AG09319 (cell line): ENCODE measurements around the gene KRT24.

Experiments
- DNase-seq: peaks from one replicate; pipeline ENCODE4 v3.0.0-alpha.2; 2010; ENCODE audit warnings: low read depth; ENCODE audit errors: extremely low read depth
- CTCF ChIP-seq: IDR thresholded peaks from 2 replicates; pipeline ENCODE4 v1.5.1; 2011; ENCODE audit warnings: low read depth, mild to moderate bottlenecking, inconsistent platforms, low read length, moderate library complexity

KRT24 gene

GRCh38 chr17:40658396-40658795 lies 45.2 kb downstream of the KRT24 start:
- no peak for DNase-seq
- no peak for TF ChIP-seq CTCF

- TF ChIP-seq CTCF: no peak
- no peak for DNase-seq
Observed at GRCh38 chr17:40651939-40652338, 51.6 kb downstream of the KRT24 start.

- DNase-seq: no peak
- TF ChIP-seq CTCF: no peak
Observed at GRCh38 chr17:40648384-40648968, 55.1 kb downstream of the KRT24 start.
